Lower leg skin (tissue), 3 donors: Measurements from ENCODE around the gene ATP6V0E1.

Experiments
- POLR2A ChIP-seq, 2 donors: fragments of 450-650 bp; IDR thresholded peaks; one replicate each; pipeline ENCODE4 v1.6.1; 2016 to 2017; ENCODE audit warnings: antibody characterized with exemption in 2 of 2, mild to moderate bottlenecking in 1 of 2, moderate library complexity in 1 of 2
- TF ChIP-seq, protein P1 (sequence below), 3 donors: fragments of 450-650 bp; IDR thresholded peaks; one replicate each; pipeline ENCODE4 v1.5.1; 2016; ENCODE audit warnings: antibody characterized with exemption in 3 of 3, mild to moderate bottlenecking in 3 of 3, moderate library complexity in 2 of 3

DNA sequence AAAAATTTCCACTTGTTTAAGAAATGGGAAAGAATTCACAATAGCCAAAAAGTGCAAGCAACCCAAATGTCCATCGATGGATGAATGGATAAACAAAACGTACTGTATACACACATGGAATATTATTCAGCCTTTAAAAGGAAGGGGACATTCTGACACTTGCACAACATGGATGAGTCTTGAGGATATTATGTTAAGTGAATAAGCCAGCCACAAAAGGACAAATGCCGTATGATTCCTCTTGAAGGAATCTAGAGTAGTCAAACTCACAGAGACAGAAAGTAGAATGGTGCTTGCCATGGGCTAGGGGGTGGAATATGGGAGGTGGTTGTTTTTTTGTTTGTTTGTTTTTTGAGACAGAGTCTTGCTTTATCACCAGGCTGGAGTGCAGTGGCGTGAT lies 3.8 kb upstream of the ATP6V0E1 start:
- TF ChIP-seq, protein P1, sequence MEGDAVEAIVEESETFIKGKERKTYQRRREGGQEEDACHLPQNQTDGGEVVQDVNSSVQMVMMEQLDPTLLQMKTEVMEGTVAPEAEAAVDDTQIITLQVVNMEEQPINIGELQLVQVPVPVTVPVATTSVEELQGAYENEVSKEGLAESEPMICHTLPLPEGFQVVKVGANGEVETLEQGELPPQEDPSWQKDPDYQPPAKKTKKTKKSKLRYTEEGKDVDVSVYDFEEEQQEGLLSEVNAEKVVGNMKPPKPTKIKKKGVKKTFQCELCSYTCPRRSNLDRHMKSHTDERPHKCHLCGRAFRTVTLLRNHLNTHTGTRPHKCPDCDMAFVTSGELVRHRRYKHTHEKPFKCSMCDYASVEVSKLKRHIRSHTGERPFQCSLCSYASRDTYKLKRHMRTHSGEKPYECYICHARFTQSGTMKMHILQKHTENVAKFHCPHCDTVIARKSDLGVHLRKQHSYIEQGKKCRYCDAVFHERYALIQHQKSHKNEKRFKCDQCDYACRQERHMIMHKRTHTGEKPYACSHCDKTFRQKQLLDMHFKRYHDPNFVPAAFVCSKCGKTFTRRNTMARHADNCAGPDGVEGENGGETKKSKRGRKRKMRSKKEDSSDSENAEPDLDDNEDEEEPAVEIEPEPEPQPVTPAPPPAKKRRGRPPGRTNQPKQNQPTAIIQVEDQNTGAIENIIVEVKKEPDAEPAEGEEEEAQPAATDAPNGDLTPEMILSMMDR (IDR thresholded peaks at IDR 0.05): no peak
- no peak for TF ChIP-seq POLR2A (IDR thresholded peaks at IDR 0.05)
